HepG2 (cell line): ENCODE data around the gene COPZ2. TPM values are rescaled to one million over a fixed set of nuclear protein-coding genes. Genes with fewer than 3 reads are reported as not detected.

ENCODE experiments used
- EEA1 ChIP-seq: sonication (generic); formaldehyde crosslinking; IDR thresholded peaks from 2 replicates; pipeline ENCODE4 v1.5.1; 2020; ENCODE audit warnings: mild to moderate bottlenecking, missing genetic modification reagents, borderline replicate concordance
- GATAD2A ChIP-seq: IDR thresholded peaks from 2 replicates; pipeline ENCODE4 v1.6.1; 2016
- GRHL1 ChIP-seq: sonication (generic); formaldehyde crosslinking; conservative IDR thresholded peaks from 2 replicates; pipeline ENCODE4 v1.8.0; 2022; ENCODE audit warnings: missing genetic modification reagents
- HNRNPH1 ChIP-seq: fragments of 200-400 bp; formaldehyde crosslinking; optimal IDR thresholded peaks from 2 replicates; pipeline ENCODE3; 2017; ENCODE audit warnings: mild to moderate bottlenecking, low read depth, low read length
- MTF2 ChIP-seq: sonication (generic); formaldehyde crosslinking; IDR thresholded peaks from 2 replicates; pipeline ENCODE4 v1.5.0; 2020; ENCODE audit warnings: missing genetic modification reagents, borderline replicate concordance
- MYPOP ChIP-seq: sonication (generic); formaldehyde crosslinking; IDR thresholded peaks from 2 replicates; pipeline ENCODE4 v1.8.1; 2023; ENCODE audit warnings: mild to moderate bottlenecking, moderate library complexity, missing genetic modification reagents
- NCOA1 ChIP-seq: sonication (generic); formaldehyde crosslinking; IDR thresholded peaks from 2 replicates; pipeline ENCODE4 v1.9.0; 2021; ENCODE audit warnings: missing genetic modification reagents
- NR2F6 ChIP-seq, 2 experiments: IDR thresholded peaks; 2 replicates each; pipeline ENCODE4 v1.6.1; 2016; ENCODE audit warnings: antibody characterized with exemption in 1 of 2, mild to moderate bottlenecking in 1 of 2
- SRY ChIP-seq: sonication (generic); formaldehyde crosslinking; IDR thresholded peaks from 2 replicates; pipeline ENCODE4 v1.8.0; 2022; ENCODE audit warnings: mild to moderate bottlenecking, missing genetic modification reagents
- TCF12 ChIP-seq, 2 experiments: fragments of 450-650 bp in 1 of 2; sonication (generic) in 1 of 2; formaldehyde crosslinking in 1 of 2; IDR thresholded peaks; 2 replicates each; pipeline versions ENCODE4 v1.6.1 to v1.8.0; 2017 to 2022; ENCODE audit warnings: antibody characterized with exemption in 1 of 2, mild to moderate bottlenecking in 1 of 2, missing genetic modification reagents in 1 of 2, moderate library complexity in 1 of 2
- ZFP82 ChIP-seq: sonication (generic); formaldehyde crosslinking; IDR thresholded peaks from 2 replicates; pipeline ENCODE4 v1.5.1; 2020; ENCODE audit warnings: mild to moderate bottlenecking, missing genetic modification reagents, borderline replicate concordance
- ZNF142 ChIP-seq: sonication (generic); formaldehyde crosslinking; IDR thresholded peaks from 2 replicates; pipeline ENCODE4 v1.4.0; 2020; ENCODE audit warnings: missing genetic modification reagents
- ZNF235 ChIP-seq: sonication (generic); formaldehyde crosslinking; IDR thresholded peaks from 2 replicates; pipeline ENCODE4 v1.8.1; 2023; ENCODE audit warnings: mild to moderate bottlenecking, missing genetic modification reagents, borderline replicate concordance
- ZNF253 ChIP-seq: sonication (generic); formaldehyde crosslinking; IDR thresholded peaks from 2 replicates; pipeline ENCODE4 v1.8.0; 2022; ENCODE audit warnings: mild to moderate bottlenecking, missing genetic modification reagents, borderline replicate concordance
- ZNF326 ChIP-seq: sonication (generic); formaldehyde crosslinking; IDR thresholded peaks from 2 replicates; pipeline ENCODE4 v1.4.0; 2020; ENCODE audit warnings: missing genetic modification reagents, borderline replicate concordance
- ZNF546 ChIP-seq: sonication (generic); formaldehyde crosslinking; conservative IDR thresholded peaks from 2 replicates; pipeline ENCODE4 v1.8.1; 2023; ENCODE audit warnings: mild to moderate bottlenecking, missing genetic modification reagents
- ZNF558 ChIP-seq: sonication (generic); formaldehyde crosslinking; IDR thresholded peaks from 2 replicates; pipeline ENCODE4 v1.9.0; 2022; ENCODE audit warnings: mild to moderate bottlenecking, missing genetic modification reagents, borderline replicate concordance
- ZNF710 ChIP-seq: sonication (generic); formaldehyde crosslinking; IDR thresholded peaks from 2 replicates; pipeline ENCODE4 v1.5.0; 2020; ENCODE audit warnings: mild to moderate bottlenecking, missing genetic modification reagents, borderline replicate concordance
- ZNF772 ChIP-seq: sonication (generic); formaldehyde crosslinking; IDR thresholded peaks from 2 replicates; pipeline ENCODE4 v1.5.0; 2020; ENCODE audit warnings: mild to moderate bottlenecking, missing genetic modification reagents
- polyA plus RNA-seq, 8 experiments: library from polyadenylated mRNA; depleted of rRNA in 3 of 8; stranded (reverse) in 7 of 8; unstranded in 1 of 8; fragments of >200 nt; fragmentation: Illumina TruSeq in 4 of 8; extraction: Trizol in 4 of 8; gene quantifications; 2 replicates each; pipeline versions ENCODE4 v1.2.1 to v1.2.3, GENCODE V29; 2011 to 2016; ENCODE audit warnings: low read depth in 4 of 8, missing spikeins in 1 of 8, mixed read lengths in 1 of 8; ENCODE audit not compliant: insufficient read depth in 1 of 8
- total RNA-seq, 5 experiments: library from RNA; depleted of rRNA; stranded (reverse); fragments of >200 nt; fragmentation: Illumina TruSeq; extraction: Trizol; gene quantifications; 2 replicates each; pipeline ENCODE4 v1.2.3, GENCODE V29; 2016; ENCODE audit warnings: low read depth in 1 of 5

COPZ2 gene
- total and polyA plus RNA-seq, 2 of the 13 experiments (the other 11 are each of a cell fraction or from before 2014, with no cell fraction given): 0.61 to 1.5 TPM

GRCh38 chr17:48036693-48037035 lies 933 bp downstream of the COPZ2 start (continued):
- peak; percentile 28; the same call in 1 of the 2 replicates for TF ChIP-seq ZNF142 (CRISPR knock-in tag)
- TF ChIP-seq NCOA1 (CRISPR knock-in tag): 0 out of 2 replicates have a peak, but pooled peaks have one; percentile 27
- peak; percentile 50; the same call in 1 of the 2 replicates for TF ChIP-seq ZNF710 (CRISPR knock-in tag)
- no peak for TF ChIP-seq ZNF546 (CRISPR knock-in tag)
- TF ChIP-seq GATAD2A (CRISPR knock-in tag): no peak
- no peak for TF ChIP-seq MTF2 (CRISPR knock-in tag)
- no peak for TF ChIP-seq GRHL1 (CRISPR knock-in tag)
- no peak for TF ChIP-seq ZNF772 (CRISPR knock-in tag)
- TF ChIP-seq ZNF558 (CRISPR knock-in tag): no peak
- no peak for TF ChIP-seq TCF12 (IDR thresholded peaks at IDR 0.05)
- peak; percentile 16; the same call in 1 of the 2 replicates for TF ChIP-seq TCF12 (CRISPR knock-in tag; IDR thresholded peaks at IDR 0.05)
- 0 out of 2 replicates have a peak, but pooled peaks have one; percentile 59 for TF ChIP-seq ZNF235 (CRISPR knock-in tag)
- 0 out of 2 replicates have a peak, but pooled peaks have one; percentile 28 for TF ChIP-seq ZFP82 (CRISPR knock-in tag)
- peak; percentile 23; the same call in 1 of the 2 replicates for TF ChIP-seq NR2F6 (IDR thresholded peaks at IDR 0.05)
- TF ChIP-seq NR2F6 (CRISPR knock-in tag; IDR thresholded peaks at IDR 0.05): no peak
- TF ChIP-seq HNRNPH1: no peak
- TF ChIP-seq MYPOP (CRISPR knock-in tag): no peak
- no peak for TF ChIP-seq EEA1 (CRISPR knock-in tag)
- TF ChIP-seq ZNF326 (CRISPR knock-in tag): no peak
- no peak for TF ChIP-seq SRY (CRISPR knock-in tag)
- no peak for TF ChIP-seq ZNF253
